OCI-LY1 (cell line): ENCODE data around the gene PRKCZ.

Experiments used
- H2AFZ ChIP-seq: fragments of 200-600 bp; sonication (generic), shearing (Covaris generic); 2 replicates; pipeline ENCODE4 v1.6.0; 2014; ENCODE audit warnings: antibody characterized with exemption, mild to moderate bottlenecking, low read length
- H3F3A ChIP-seq: fragments of 200-600 bp; sonication (generic), shearing (Covaris generic); 2 replicates; pipeline ENCODE4 v1.6.0; 2014; ENCODE audit warnings: mild to moderate bottlenecking, antibody characterized with exemption, low read length, moderate library complexity; ENCODE audit not compliant: insufficient read depth
- H3K27ac ChIP-seq: fragments of 200-600 bp; sonication (generic); 2 replicates; pipeline ENCODE4 v1.5.1; 2014; ENCODE audit warnings: low read length, mixed run types, mild to moderate bottlenecking, low read depth; ENCODE audit not compliant: poor library complexity, severe bottlenecking
- H3K27me3 ChIP-seq: fragments of 200-600 bp; sonication (generic); 2 replicates; pipeline ENCODE4 v1.6.0; 2014; ENCODE audit warnings: antibody characterized with exemption, mild to moderate bottlenecking, low read length, moderate library complexity; ENCODE audit not compliant: insufficient read depth
- H3K36me3 ChIP-seq: fragments of 200-600 bp; sonication (generic); 2 replicates; pipeline ENCODE4 v1.6.1; 2014; ENCODE audit warnings: mild to moderate bottlenecking, antibody characterized with exemption, low read length, moderate library complexity, mixed read lengths; ENCODE audit not compliant: insufficient read depth
- H3K4me1 ChIP-seq: fragments of 200-600 bp; sonication (generic); 2 replicates; pipeline ENCODE4 v1.5.1; 2014; ENCODE audit warnings: mild to moderate bottlenecking, low read length, moderate library complexity; ENCODE audit not compliant: insufficient read depth, severe bottlenecking
- H3K4me2 ChIP-seq: fragments of 200-600 bp; sonication (generic), shearing (Covaris generic); 2 replicates; pipeline ENCODE4 v1.6.1; 2014; ENCODE audit warnings: low read length
- H3K4me3 ChIP-seq: fragments of 200-600 bp; sonication (generic); 2 replicates; pipeline ENCODE4 v1.5.1; 2014; ENCODE audit warnings: low read length, low read depth, mild to moderate bottlenecking, mixed read lengths; ENCODE audit not compliant: poor library complexity, severe bottlenecking
- H3K79me2 ChIP-seq: fragments of 200-600 bp; shearing (Covaris generic); 2 replicates; pipeline ENCODE4 v1.6.1; 2016; ENCODE audit warnings: mixed run types, low read length, mixed read lengths; ENCODE audit not compliant: insufficient read depth
- H3K9ac ChIP-seq: fragments of 200-600 bp; sonication (generic), shearing (Covaris generic); 2 replicates; pipeline ENCODE4 v1.6.1; 2014; ENCODE audit warnings: mild to moderate bottlenecking, low read length, mixed read lengths
- H3K9me2 ChIP-seq: fragments of 200-600 bp; sonication (generic), shearing (Covaris generic); 2 replicates; pipeline ENCODE4 v1.6.1; 2014; ENCODE audit warnings: low read depth, mild to moderate bottlenecking, low read length, mixed read lengths
- H3K9me3 ChIP-seq: fragments of 200-600 bp; shearing (Covaris generic); 2 replicates; pipeline ENCODE4 v1.6.1; 2014; ENCODE audit warnings: low read length, mixed read lengths
- H4K20me1 ChIP-seq: fragments of 200-600 bp; sonication (generic), shearing (Covaris generic); 2 replicates; pipeline ENCODE4 v1.6.0; 2016; ENCODE audit warnings: mild to moderate bottlenecking, low read length; ENCODE audit not compliant: insufficient read depth
- EZH2 ChIP-seq: fragments of 200-600 bp; sonication (generic), shearing (Covaris generic); IDR thresholded peaks from 2 replicates; pipeline ENCODE4 v1.8.0; 2017; ENCODE audit warnings: borderline replicate concordance, mixed run types, mild to moderate bottlenecking, antibody characterized with exemption, low read length, moderate library complexity, mixed read lengths
- TF ChIP-seq, protein P1 (sequence below): fragments of 200-600 bp; sonication (generic), shearing (Covaris generic); IDR thresholded peaks from 2 replicates; pipeline ENCODE4 v1.5.1; 2017; ENCODE audit warnings: mild to moderate bottlenecking, antibody characterized with exemption, low read length, moderate library complexity, mixed read lengths

The PRKCZ gene

DNA sequence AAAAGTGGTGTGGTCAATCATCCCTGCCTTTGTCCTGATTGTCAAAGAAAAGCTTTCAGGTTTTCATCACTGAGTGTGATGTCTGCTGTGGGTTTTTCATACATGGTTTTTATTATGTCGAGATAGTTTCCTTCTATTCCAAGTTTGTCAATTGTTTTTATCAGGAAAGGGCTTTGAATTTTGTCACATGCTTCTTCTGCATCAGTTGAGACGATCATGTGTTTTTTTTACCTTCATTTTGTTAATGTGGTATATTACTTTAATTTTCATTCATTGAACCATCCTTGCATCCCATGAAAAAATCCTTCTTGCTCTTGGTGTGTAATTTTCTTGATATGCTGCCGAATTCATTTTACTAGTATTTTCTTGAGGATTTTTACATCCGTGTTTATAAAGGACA is 15.5 kb downstream of the PRKCZ start:
- Histone ChIP-seq H3K27ac (no peak overlapping the region), H2AFZ (no peak overlapping the region), H3K79me2 (no peaks in the 10 kb centered on the region), H4K20me1 (no peaks in the 10 kb centered on the region), H3K9me2 (no peaks in the 10 kb centered on the region), H3K9me3 (peaks cover 11% of the 10 kb centered on the region), H3K4me1 (no peaks in the 10 kb centered on the region), H3K9ac (no peak overlapping the region), H3F3A (no peaks in the 10 kb centered on the region), H3K36me3 (no peaks in the 10 kb centered on the region; the same call in 1 of the 2 replicates), H3K27me3 (peaks cover 3% of the 10 kb centered on the region; the same call in 1 of the 2 replicates), H3K4me2 (no peak overlapping the region), H3K4me3 (no peak overlapping the region)
- TF ChIP-seq, protein P1, sequence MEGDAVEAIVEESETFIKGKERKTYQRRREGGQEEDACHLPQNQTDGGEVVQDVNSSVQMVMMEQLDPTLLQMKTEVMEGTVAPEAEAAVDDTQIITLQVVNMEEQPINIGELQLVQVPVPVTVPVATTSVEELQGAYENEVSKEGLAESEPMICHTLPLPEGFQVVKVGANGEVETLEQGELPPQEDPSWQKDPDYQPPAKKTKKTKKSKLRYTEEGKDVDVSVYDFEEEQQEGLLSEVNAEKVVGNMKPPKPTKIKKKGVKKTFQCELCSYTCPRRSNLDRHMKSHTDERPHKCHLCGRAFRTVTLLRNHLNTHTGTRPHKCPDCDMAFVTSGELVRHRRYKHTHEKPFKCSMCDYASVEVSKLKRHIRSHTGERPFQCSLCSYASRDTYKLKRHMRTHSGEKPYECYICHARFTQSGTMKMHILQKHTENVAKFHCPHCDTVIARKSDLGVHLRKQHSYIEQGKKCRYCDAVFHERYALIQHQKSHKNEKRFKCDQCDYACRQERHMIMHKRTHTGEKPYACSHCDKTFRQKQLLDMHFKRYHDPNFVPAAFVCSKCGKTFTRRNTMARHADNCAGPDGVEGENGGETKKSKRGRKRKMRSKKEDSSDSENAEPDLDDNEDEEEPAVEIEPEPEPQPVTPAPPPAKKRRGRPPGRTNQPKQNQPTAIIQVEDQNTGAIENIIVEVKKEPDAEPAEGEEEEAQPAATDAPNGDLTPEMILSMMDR, result no peak
- TF ChIP-seq EZH2, result no peak

DNA sequence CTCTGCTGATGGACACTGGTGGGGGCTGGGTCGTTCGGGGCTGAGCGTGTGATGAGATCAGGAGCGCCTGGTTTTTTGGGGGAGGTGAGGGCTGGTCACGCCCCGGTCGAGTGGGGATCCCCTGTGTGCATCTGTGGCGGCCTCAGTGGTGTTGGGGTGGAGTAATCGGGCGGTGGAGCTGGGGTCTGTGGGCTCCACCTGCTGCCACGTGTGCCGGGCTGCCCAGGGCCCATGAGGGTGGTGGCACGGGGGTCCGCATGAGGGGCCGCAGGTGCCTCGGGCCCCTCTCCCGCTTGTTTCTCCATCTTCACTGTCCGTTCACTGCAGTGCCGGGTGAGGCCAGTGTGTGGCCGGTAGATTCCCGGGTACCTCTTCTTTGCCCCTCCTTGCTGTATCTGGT is 17.2 kb downstream of the PRKCZ start:
- H2AFZ ChIP-seq, result no peak overlapping the region
- H3F3A ChIP-seq, result no peaks in the 10 kb centered on the region
- no peaks in the 10 kb centered on the region for H3K79me2 ChIP-seq
- no peak overlapping the region for H3K9ac ChIP-seq
- H3K4me3 ChIP-seq, result no peak overlapping the region
- H3K27ac ChIP-seq, result no peak overlapping the region
- no peaks in the 10 kb centered on the region for H3K9me2 ChIP-seq
- no peak overlapping the region for H3K4me2 ChIP-seq
- peaks cover 11% of the 10 kb centered on the region for H3K9me3 ChIP-seq
- H4K20me1 ChIP-seq, result no peaks in the 10 kb centered on the region
- H3K4me1 ChIP-seq, result no peaks in the 10 kb centered on the region
- no peaks in the 10 kb centered on the region; the same call in 1 of the 2 replicates for H3K36me3 ChIP-seq
- H3K27me3 ChIP-seq, result peaks cover 3% of the 10 kb centered on the region; the same call in 1 of the 2 replicates
- TF ChIP-seq, protein P1, result no peak
- no peak for TF ChIP-seq EZH2

DNA sequence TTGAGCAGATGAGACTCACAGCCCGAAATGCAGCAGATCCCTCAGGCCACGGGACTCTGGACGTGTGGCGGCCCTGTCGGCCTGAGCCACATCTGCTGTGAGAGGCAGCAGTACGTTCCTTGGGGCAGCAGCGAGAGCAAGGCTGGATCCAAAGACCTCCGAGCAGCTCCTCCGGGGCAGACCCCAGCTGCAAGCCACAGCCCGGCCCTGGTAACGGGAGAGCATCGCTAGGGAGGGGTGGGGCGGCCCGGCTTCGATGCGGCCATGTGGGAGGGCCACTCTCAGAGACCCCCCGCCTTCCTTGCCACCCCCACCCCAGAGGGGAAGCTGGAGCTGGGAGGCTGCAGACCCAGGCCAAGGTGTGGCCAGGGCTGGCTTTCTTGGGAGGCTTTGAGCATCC is 17.8 kb downstream of the PRKCZ start:
- peaks cover 11% of the 10 kb centered on the region for H3K9me3 ChIP-seq
- H3K36me3 ChIP-seq, result no peaks in the 10 kb centered on the region; the same call in 1 of the 2 replicates
- H3K9me2 ChIP-seq, result no peaks in the 10 kb centered on the region
- peaks cover 3% of the 10 kb centered on the region; the same call in 1 of the 2 replicates for H3K27me3 ChIP-seq
- no peaks in the 10 kb centered on the region for H3K4me1 ChIP-seq
- H3K4me2 ChIP-seq, result no peak overlapping the region
- H3F3A ChIP-seq, result no peaks in the 10 kb centered on the region
- H3K4me3 ChIP-seq, result no peak overlapping the region
- no peaks in the 10 kb centered on the region for H4K20me1 ChIP-seq
- no peak overlapping the region for H2AFZ ChIP-seq
- TF ChIP-seq, protein P1, result no peak
- TF ChIP-seq EZH2, result no peak
- H3K27ac ChIP-seq, result no peak overlapping the region
- H3K79me2 ChIP-seq, result no peaks in the 10 kb centered on the region
- no peak overlapping the region for H3K9ac ChIP-seq
